Upper lobe of right lung (tissue), 1 donor: Measurements from ENCODE around the gene TNRC6C. TPM values are rescaled to one million over a fixed set of nuclear protein-coding genes. Genes with fewer than 3 reads are reported as not detected.
"Not testable (repeated sequence)": the region's sequence is repeated elsewhere in the genome, so short reads cannot be mapped to it uniquely, and the experiment has no call there.

Experiments used
- ATAC-seq: fragments of 200-7000 bp; cut with Tn5 transposase; one replicate; pipeline ENCODE4 v1.9.1; 2020; ENCODE audit warnings: mild to moderate bottlenecking, moderate library complexity
- DNase-seq: peaks from one replicate; pipeline ENCODE4 v3.0.0-alpha.2; 2020
- H3K27ac ChIP-seq: fragments of 200-600 bp; one replicate; pipeline ENCODE4 v1.8.0; 2022
- H3K27me3 ChIP-seq: fragments of 200-600 bp; one replicate; pipeline ENCODE4 v1.8.0; 2022; ENCODE audit warnings: mild to moderate bottlenecking
- H3K36me3 ChIP-seq: fragments of 200-600 bp; one replicate; pipeline ENCODE4 v1.8.0; 2022
- H3K4me1 ChIP-seq: fragments of 200-600 bp; one replicate; pipeline ENCODE4 v1.8.0; 2022
- H3K4me3 ChIP-seq: fragments of 200-600 bp; one replicate; pipeline ENCODE4 v1.8.0; 2022; ENCODE audit warnings: mild to moderate bottlenecking
- H3K9me3 ChIP-seq: fragments of 200-600 bp; one replicate; pipeline ENCODE4 v1.8.0; 2022
- CTCF ChIP-seq: fragments of 200-600 bp; IDR thresholded peaks from one replicate; pipeline ENCODE4 v1.8.0; 2022; ENCODE audit warnings: antibody characterized with exemption
- intact Hi-C: fragments of 100-400 bp; cut with DNase I; formaldehyde crosslinking; loops from one replicate; pipeline ENCODE4 v1.11.0; 2022
- total RNA-seq: library from RNA; stranded (reverse); fragmentation: NEBNext Ultra II Directional; extraction: Animal tissue kit (Norgen Biotek cat#: 25700); gene quantifications from one replicate; pipeline ENCODE4 v1.2.1, GENCODE V29; 2021
- donor health status: DM: no; HTN: yes; CAD: no; lungs with severe emphysema.

Gene TNRC6C
- total RNA-seq, 1 donor from 2014 or later = 21.7 TPM

GRCh38 chr17:77962348-77962747, 3.8 kb downstream of the TNRC6C start:
- intact Hi-C loops = no loop called here
- H3K4me1 ChIP-seq = peaks cover 33% of the 10 kb centered on the region
- H3K4me3 ChIP-seq = no peak overlapping the region
- H3K27ac ChIP-seq = no peak overlapping the region
- no peaks in the 10 kb centered on the region for H3K36me3 ChIP-seq
- H3K9me3 ChIP-seq = no peaks in the 10 kb centered on the region
- no peak for TF ChIP-seq CTCF
- ATAC-seq (no peak), DNase-seq (no peak)
- no peaks in the 10 kb centered on the region for H3K27me3 ChIP-seq

GRCh38 chr17:77963441-77963840, 4.9 kb downstream of the TNRC6C start:
- TF ChIP-seq CTCF = no peak
- ATAC-seq (no peak), DNase-seq (no peak)
- Histone ChIP-seq H3K4me3 (no peak overlapping the region), H3K27ac (no peak overlapping the region), H3K36me3 (no peaks in the 10 kb centered on the region), H3K9me3 (no peaks in the 10 kb centered on the region), H3K4me1 (peaks cover 33% of the 10 kb centered on the region), H3K27me3 (no peaks in the 10 kb centered on the region)
- intact Hi-C loops = no loop called here

- Histone ChIP-seq H3K4me3 (no peak overlapping the region), H3K4me1 (peaks cover 23% of the 10 kb centered on the region), H3K27me3 (no peaks in the 10 kb centered on the region), H3K27ac (no peak overlapping the region), H3K9me3 (no peaks in the 10 kb centered on the region), H3K36me3 (no peaks in the 10 kb centered on the region)
- intact Hi-C loops = no loop called here
- DNase-seq = no peak
- ATAC-seq = no peak
- no peak for TF ChIP-seq CTCF
Observed at GRCh38 chr17:77965352-77965751, 6.8 kb downstream of the TNRC6C start.

DNA sequence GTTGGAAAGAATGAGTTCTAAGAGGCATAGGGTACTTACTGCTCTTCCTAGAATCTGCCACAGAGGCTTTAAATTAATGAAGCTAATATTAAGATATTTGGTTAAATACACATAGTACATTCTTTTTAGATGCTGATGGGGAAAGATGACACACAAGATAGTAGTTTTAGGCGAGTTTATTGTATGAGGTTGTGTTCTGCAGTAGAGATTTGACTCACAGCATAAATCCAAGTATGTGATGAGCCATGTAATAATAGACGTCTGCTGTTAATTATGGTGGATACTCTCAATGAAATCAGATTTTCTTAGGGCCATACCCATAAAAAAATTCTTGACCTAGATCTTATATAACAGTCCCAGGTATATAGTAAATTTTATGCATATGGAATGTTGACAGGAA, 8.0 kb downstream of the TNRC6C start:
- Histone ChIP-seq H3K4me3 (no peak overlapping the region), H3K27ac (no peak overlapping the region), H3K36me3 (no peaks in the 10 kb centered on the region), H3K9me3 (no peaks in the 10 kb centered on the region), H3K27me3 (no peaks in the 10 kb centered on the region), H3K4me1 (peaks cover 18% of the 10 kb centered on the region)
- ATAC-seq (no peak), DNase-seq (no peak)
- intact Hi-C loops = no loop called here
- no peak for TF ChIP-seq CTCF

DNA sequence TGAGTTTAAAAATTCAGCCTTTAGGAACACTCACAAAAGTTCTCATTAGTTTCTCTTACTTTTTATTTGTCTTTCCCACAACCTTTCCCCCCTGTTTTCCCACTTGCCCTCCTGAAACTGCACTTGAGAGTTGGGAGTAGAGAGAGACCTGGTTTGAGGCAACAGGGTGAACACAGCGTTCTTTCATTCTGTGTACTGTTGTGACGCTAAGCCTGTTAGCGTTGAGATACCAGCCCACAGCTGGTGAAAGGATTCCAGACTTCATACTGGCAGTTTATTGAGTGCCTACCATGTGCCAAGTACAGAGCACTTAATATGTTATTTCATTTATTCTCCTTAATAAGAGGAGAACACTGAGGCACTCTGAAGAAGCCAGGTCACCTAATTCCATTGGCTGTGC, 10.3 kb downstream of the TNRC6C start:
- Histone ChIP-seq H3K9me3 (no peaks in the 10 kb centered on the region), H3K27me3 (no peaks in the 10 kb centered on the region), H3K4me3 (no peak overlapping the region), H3K4me1 (peaks cover 5% of the 10 kb centered on the region), H3K36me3 (no peaks in the 10 kb centered on the region), H3K27ac (no peak overlapping the region)
- TF ChIP-seq CTCF = no peak
- intact Hi-C loops = no loop called here
- DNase-seq = no peak
- ATAC-seq = no peak

GRCh38 chr17:77972271-77972670, 13.8 kb downstream of the TNRC6C start:
- H3K9me3 ChIP-seq, ATAC-seq, intact Hi-C loops, H3K4me1 ChIP-seq, H3K36me3 ChIP-seq, H3K27me3 ChIP-seq, H3K27ac ChIP-seq, H3K4me3 ChIP-seq, DNase-seq: not testable (repeated sequence)
